Left ventricle myocardium inferior (tissue), 1 donor: ENCODE results near the gene SEMA7A. TPM values are rescaled to one million over a fixed set of nuclear protein-coding genes. Genes with fewer than 3 reads are reported as not detected.

Source experiments
- DNase-seq: peaks from one replicate; pipeline ENCODE4 v3.0.0-alpha.2; 2020
- H3K27ac ChIP-seq: fragments of 200-600 bp; replicated peaks from 2 replicates; pipeline ENCODE4 v1.8.0; 2021
- H3K27me3 ChIP-seq: fragments of 200-600 bp; 2 replicates; pipeline ENCODE4 v1.8.0; 2021; ENCODE audit warnings: low read depth
- H3K36me3 ChIP-seq: fragments of 200-600 bp; 2 replicates; pipeline ENCODE4 v1.8.0; 2021
- H3K4me1 ChIP-seq: fragments of 200-600 bp; 2 replicates; pipeline ENCODE4 v1.8.0; 2021
- H3K4me3 ChIP-seq: fragments of 200-600 bp; 2 replicates; pipeline ENCODE4 v1.8.0; 2021; ENCODE audit warnings: mild to moderate bottlenecking, moderate library complexity
- H3K9me3 ChIP-seq: fragments of 200-600 bp; replicated peaks from 2 replicates; pipeline ENCODE4 v1.8.0; 2021
- intact Hi-C: fragments of 100-400 bp; cut with micrococcal nuclease; formaldehyde crosslinking; loops from one replicate; pipeline ENCODE4 v1.11.0; 2022
- total RNA-seq: library from RNA; stranded (reverse); fragmentation: NEBNext Ultra II Directional; extraction: Animal tissue kit (Norgen Biotek cat#: 25700); gene quantifications from one replicate; pipeline ENCODE4 v1.2.1, GENCODE V29; 2021
- TF ChIP-seq, protein P1 (sequence below): fragments of 200-600 bp; IDR thresholded peaks from 2 replicates; pipeline ENCODE4 v1.8.0; 2021; ENCODE audit warnings: antibody characterized with exemption, mild to moderate bottlenecking, borderline replicate concordance
- donor health status: DM: no; HTN: yes; CAD: no; lungs with severe emphysema.

Gene SEMA7A
- total RNA-seq, 1 donor from 2014 or later = 1.5 TPM

DNA sequence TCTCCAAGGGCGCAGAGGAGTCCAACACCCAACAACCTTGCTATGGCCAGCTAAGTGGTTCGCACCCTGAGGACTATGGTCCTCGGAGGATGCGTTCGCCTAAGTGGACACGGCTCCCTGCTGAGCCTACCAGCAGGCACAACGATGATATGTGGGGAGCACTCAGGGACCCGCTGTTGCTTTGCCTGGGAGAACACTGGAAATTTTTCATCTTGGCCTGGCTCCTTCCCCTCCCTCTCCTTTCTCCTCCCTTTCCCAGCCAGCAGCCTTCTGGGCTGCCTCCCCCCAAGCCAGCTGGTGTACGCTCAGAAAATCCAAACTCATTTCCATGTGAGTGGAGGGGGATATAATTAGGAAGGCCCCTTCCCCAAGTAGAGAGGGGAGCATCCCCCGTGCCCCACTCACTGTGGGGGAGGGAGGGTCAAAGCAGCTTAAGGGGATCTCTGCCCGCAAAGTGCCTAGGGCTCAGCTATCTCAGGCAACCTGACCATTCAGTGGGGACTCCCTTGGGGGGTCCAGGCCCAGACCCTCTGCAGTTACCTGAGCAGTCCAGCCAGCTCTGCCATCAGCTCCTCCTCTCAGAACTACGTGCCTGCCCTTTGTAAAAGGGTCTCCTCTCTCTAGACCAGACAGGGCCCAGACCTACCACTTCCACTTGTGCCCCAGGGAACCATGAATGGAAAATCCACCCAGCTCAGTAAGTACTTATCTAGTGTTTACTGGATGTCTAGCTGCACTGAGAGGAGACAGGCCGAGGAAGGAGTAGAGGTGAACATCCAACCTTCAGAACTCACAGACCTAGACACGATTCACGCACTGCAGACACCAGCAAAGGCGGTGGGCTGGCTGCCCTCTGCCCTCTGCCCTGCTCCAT lies 742 bp upstream of the SEMA7A start:
- intact Hi-C loops = loop anchor here (5.0 kb wide), 1 partner anchor 52 kb away; no protein-coding TSS in a partner anchor
- Histone ChIP-seq H3K4me1 (peaks cover 26% of the 10 kb centered on the region), H3K4me3 (peak overlapping the region; percentile 94)

DNA sequence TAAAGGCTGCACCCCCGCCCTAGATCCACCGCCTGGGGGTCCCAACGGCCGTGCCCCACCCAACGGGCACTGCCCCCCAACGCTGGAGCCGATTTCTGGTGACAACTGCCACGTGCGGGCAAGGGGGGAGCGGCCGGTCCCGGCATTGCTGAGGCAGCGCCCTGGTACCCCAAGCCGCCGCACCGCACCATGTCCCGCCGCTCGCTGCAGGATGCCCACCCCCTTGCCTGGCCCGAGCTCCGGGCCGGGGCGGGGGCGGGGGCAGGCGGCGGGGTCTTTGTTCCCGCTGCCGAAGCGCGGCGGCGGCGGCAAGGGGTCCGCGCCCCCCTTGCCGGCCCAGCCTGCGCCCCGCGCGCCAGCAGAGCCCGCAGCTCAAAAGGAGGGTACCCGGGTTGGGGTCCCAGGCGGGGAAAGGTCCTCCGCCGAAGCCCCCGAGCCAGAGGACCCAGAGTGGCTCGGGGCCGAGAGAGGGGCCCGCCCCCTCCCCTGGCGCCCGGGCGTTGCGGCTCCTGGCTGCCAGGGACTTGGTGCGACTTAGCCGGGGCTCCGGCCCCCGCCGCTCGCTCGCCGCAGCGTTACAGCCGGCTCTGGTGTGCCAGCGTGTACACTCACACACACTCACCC lies 678 bp downstream of the SEMA7A start:
- H3K27ac ChIP-seq = peak overlapping the region; percentile 70
- H3K27me3 ChIP-seq = peaks cover 16% of the 10 kb centered on the region
- no peaks in the 10 kb centered on the region for H3K9me3 ChIP-seq
- peak overlapping the region; percentile 94 for H3K4me3 ChIP-seq
- no peak for DNase-seq
- peaks cover 26% of the 10 kb centered on the region for H3K4me1 ChIP-seq
- H3K36me3 ChIP-seq = no peaks in the 10 kb centered on the region
- TF ChIP-seq, protein P1, sequence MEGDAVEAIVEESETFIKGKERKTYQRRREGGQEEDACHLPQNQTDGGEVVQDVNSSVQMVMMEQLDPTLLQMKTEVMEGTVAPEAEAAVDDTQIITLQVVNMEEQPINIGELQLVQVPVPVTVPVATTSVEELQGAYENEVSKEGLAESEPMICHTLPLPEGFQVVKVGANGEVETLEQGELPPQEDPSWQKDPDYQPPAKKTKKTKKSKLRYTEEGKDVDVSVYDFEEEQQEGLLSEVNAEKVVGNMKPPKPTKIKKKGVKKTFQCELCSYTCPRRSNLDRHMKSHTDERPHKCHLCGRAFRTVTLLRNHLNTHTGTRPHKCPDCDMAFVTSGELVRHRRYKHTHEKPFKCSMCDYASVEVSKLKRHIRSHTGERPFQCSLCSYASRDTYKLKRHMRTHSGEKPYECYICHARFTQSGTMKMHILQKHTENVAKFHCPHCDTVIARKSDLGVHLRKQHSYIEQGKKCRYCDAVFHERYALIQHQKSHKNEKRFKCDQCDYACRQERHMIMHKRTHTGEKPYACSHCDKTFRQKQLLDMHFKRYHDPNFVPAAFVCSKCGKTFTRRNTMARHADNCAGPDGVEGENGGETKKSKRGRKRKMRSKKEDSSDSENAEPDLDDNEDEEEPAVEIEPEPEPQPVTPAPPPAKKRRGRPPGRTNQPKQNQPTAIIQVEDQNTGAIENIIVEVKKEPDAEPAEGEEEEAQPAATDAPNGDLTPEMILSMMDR = no peak
- intact Hi-C loops = no loop called here

More for the DNA sequence above, 742 bp upstream of the SEMA7A start:
- DNase-seq = no peak
- peak overlapping the region; percentile 70 for H3K27ac ChIP-seq
- TF ChIP-seq, protein P1 = no peak
- H3K36me3 ChIP-seq = no peaks in the 10 kb centered on the region
- H3K27me3 ChIP-seq = peaks cover 16% of the 10 kb centered on the region
- H3K9me3 ChIP-seq = no peaks in the 10 kb centered on the region

GRCh38 chr15:74432271-74432967 lies 1.3 kb downstream of the SEMA7A start:
- DNase-seq = no peak
- Histone ChIP-seq H3K4me3 (peak overlapping the region; percentile 94), H3K27me3 (peaks cover 16% of the 10 kb centered on the region), H3K36me3 (no peaks in the 10 kb centered on the region), H3K9me3 (no peaks in the 10 kb centered on the region), H3K4me1 (peaks cover 26% of the 10 kb centered on the region), H3K27ac (no peak overlapping the region)
- TF ChIP-seq, protein P1 = no peak
- intact Hi-C loops = no loop called here

- Histone ChIP-seq H3K27ac (no peak overlapping the region), H3K4me1 (peaks cover 26% of the 10 kb centered on the region), H3K27me3 (peaks cover 16% of the 10 kb centered on the region), H3K36me3 (no peaks in the 10 kb centered on the region), H3K9me3 (no peaks in the 10 kb centered on the region), H3K4me3 (no peak overlapping the region)
- TF ChIP-seq, protein P1 = no peak
- DNase-seq = no peak
- intact Hi-C loops = no loop called here
Observed at GRCh38 chr15:74431645-74432044, 2.1 kb downstream of the SEMA7A start.

- H3K27ac ChIP-seq = no peak overlapping the region
- H3K4me1 ChIP-seq = peaks cover 26% of the 10 kb centered on the region
- no peaks in the 10 kb centered on the region for H3K36me3 ChIP-seq
- H3K27me3 ChIP-seq = peaks cover 16% of the 10 kb centered on the region
- H3K9me3 ChIP-seq = no peaks in the 10 kb centered on the region
- H3K4me3 ChIP-seq = no peak overlapping the region
- TF ChIP-seq, protein P1 = no peak
- intact Hi-C loops = no loop called here
- DNase-seq = no peak
Observed at GRCh38 chr15:74431116-74431515, 2.6 kb downstream of the SEMA7A start.
